ENCODE results near the gene TMPO.
"Not testable (repeated sequence)": the region's sequence is repeated elsewhere in the genome, so short reads cannot be mapped to it uniquely, and the experiment has no call there.

The TMPO gene

DNA sequence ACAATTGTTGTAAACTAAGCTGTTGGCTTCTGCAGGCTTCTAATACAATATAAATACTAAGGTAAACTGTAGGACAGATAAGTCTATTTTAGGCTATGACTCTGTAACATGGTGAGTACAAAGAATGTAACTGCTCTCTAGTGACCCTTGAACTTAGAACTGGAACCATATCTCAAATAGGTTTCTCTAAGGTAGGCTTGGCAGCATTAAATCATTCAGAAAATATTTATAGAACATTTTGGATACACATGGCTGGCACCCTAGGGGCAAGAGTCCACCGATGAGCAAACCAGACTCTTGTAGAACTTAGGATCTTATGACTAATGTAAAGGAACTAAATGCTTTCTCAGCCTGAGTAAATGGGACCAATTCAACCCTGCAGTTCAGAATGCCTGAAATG lies 58.7 kb downstream of the TMPO start:
- no peaks in the 10 kb centered on the region for H3K36me3 ChIP-seq (ENCODE audit: low read depth)
- H3K9me3 ChIP-seq (ENCODE audit: severe bottlenecking) = no peaks in the 10 kb centered on the region
- TF ChIP-seq, protein P1, sequence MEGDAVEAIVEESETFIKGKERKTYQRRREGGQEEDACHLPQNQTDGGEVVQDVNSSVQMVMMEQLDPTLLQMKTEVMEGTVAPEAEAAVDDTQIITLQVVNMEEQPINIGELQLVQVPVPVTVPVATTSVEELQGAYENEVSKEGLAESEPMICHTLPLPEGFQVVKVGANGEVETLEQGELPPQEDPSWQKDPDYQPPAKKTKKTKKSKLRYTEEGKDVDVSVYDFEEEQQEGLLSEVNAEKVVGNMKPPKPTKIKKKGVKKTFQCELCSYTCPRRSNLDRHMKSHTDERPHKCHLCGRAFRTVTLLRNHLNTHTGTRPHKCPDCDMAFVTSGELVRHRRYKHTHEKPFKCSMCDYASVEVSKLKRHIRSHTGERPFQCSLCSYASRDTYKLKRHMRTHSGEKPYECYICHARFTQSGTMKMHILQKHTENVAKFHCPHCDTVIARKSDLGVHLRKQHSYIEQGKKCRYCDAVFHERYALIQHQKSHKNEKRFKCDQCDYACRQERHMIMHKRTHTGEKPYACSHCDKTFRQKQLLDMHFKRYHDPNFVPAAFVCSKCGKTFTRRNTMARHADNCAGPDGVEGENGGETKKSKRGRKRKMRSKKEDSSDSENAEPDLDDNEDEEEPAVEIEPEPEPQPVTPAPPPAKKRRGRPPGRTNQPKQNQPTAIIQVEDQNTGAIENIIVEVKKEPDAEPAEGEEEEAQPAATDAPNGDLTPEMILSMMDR (IDR thresholded peaks at IDR 0.05; ENCODE audit: poor library complexity, severe bottlenecking) = no peak
- H3K4me1 ChIP-seq (ENCODE audit: insufficient read depth, poor library complexity, severe bottlenecking) = no peaks in the 10 kb centered on the region
- H3K27ac ChIP-seq (ENCODE audit: poor library complexity, severe bottlenecking) = no peak overlapping the region
- no peak overlapping the region for H3K4me3 ChIP-seq (ENCODE audit: severe bottlenecking)
- H3K27me3 ChIP-seq (ENCODE audit: insufficient read depth, poor library complexity, severe bottlenecking) = no peaks in the 10 kb centered on the region
- ATAC-seq (ENCODE audit: low read depth) (peak; percentile 59), DNase-seq (ENCODE audit: low spot score) (no peak)

DNA sequence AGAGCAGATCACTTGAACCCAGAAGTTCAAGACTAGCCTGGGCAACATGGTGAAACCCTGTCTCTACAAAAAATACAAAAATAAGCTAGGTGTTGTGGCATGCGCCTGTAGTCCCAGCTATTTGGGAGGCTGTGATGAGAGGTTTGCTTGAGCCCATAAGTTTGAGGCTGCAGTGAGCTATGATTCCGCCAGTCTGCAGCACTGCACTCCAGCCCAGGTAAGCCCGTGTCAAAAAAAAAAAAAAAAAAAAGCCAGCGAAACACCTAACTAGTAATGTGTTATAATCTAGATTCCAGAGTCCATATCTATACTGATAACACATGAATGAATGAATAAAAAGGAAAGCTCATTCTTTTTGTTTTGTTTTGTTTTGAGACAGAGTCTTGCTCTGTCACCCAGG lies 59.6 kb downstream of the TMPO start:
- Histone ChIP-seq H3K36me3 (ENCODE audit: low read depth) (no peaks in the 10 kb centered on the region), H3K9me3 (ENCODE audit: severe bottlenecking) (no peaks in the 10 kb centered on the region), H3K27ac (ENCODE audit: poor library complexity, severe bottlenecking) (no peak overlapping the region), H3K27me3 (ENCODE audit: insufficient read depth, poor library complexity, severe bottlenecking) (no peaks in the 10 kb centered on the region), H3K4me1 (ENCODE audit: insufficient read depth, poor library complexity, severe bottlenecking) (no peaks in the 10 kb centered on the region), H3K4me3 (ENCODE audit: severe bottlenecking) (no peak overlapping the region)
- TF ChIP-seq, protein P1 (IDR thresholded peaks at IDR 0.05; ENCODE audit: poor library complexity, severe bottlenecking) = no peak
- ATAC-seq (ENCODE audit: low read depth) (no peak), DNase-seq (ENCODE audit: low spot score) (no peak)

DNA sequence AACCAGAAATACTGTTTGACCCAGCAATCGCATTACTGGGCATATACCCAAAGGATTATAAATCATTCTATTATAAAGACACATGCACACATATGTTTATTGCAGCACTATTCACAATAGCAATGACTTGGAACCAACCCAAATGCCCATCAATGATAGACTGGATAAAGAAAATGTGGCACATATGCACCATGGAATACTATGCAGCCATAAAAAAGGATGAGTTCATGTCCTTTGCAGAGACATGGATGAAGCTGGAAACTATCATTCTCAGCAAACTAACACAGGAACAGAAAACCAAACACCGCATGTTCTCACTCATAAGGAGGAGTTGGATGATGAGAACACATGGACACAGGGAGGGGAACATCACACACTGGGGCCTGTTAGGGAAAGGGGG lies 61.4 kb downstream of the TMPO start:
- H3K27me3 ChIP-seq (ENCODE audit: insufficient read depth, poor library complexity, severe bottlenecking); ATAC-seq (ENCODE audit: low read depth); H3K36me3 ChIP-seq (ENCODE audit: low read depth); H3K27ac ChIP-seq (ENCODE audit: poor library complexity, severe bottlenecking); H3K9me3 ChIP-seq (ENCODE audit: severe bottlenecking); DNase-seq (ENCODE audit: low spot score); H3K4me1 ChIP-seq (ENCODE audit: insufficient read depth, poor library complexity, severe bottlenecking); H3K4me3 ChIP-seq (ENCODE audit: severe bottlenecking): not testable (repeated sequence)

DNA sequence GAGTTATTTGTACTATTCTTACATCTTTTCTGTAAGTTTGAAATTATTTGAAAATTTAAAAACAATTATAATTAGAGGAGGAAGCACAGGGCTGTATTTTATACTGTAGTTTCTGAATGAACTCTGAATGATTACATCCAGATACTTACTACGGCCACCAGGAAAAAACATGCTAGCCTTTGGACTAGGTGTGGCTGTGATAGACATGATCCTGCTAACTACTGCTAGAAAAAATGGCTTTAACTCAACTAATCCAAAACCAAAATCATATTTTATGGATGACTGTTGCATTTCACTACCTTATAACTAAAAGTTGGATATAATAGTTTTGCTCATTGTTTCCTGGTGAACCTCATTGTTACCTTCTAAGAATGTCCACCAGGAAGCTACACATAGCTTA lies 63.0 kb downstream of the TMPO start:
- ATAC-seq (ENCODE audit: low read depth) = no peak
- no peak overlapping the region for H3K27ac ChIP-seq (ENCODE audit: poor library complexity, severe bottlenecking)
- H3K36me3 ChIP-seq (ENCODE audit: low read depth) = no peaks in the 10 kb centered on the region
- H3K9me3 ChIP-seq (ENCODE audit: severe bottlenecking) = no peaks in the 10 kb centered on the region
- TF ChIP-seq, protein P1 (IDR thresholded peaks at IDR 0.05; ENCODE audit: poor library complexity, severe bottlenecking) = no peak
- no peaks in the 10 kb centered on the region for H3K27me3 ChIP-seq (ENCODE audit: insufficient read depth, poor library complexity, severe bottlenecking)
- DNase-seq (ENCODE audit: low spot score) = no peak
- H3K4me3 ChIP-seq (ENCODE audit: severe bottlenecking) = no peak overlapping the region
- no peaks in the 10 kb centered on the region for H3K4me1 ChIP-seq (ENCODE audit: insufficient read depth, poor library complexity, severe bottlenecking)

DNA sequence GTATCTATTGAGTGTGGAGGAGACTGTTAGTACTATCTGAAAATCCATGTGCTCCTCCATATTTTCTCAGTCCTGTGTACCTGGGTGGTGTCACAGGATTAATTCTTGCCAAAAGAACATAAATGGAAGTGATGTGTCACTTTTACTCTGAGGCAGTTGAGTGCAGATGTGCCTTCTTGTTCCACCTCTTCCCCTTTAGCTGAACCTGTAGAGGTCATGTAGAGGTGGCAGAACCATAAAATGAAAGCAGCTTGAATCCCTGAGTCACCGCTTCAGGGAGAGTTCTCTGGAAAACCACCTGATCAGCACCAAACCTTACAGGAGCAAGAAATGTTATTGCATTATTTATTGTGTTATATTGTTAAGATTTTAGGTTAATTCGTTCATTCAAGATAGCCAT lies 63.4 kb downstream of the TMPO start:
- TF ChIP-seq, protein P1 (IDR thresholded peaks at IDR 0.05; ENCODE audit: poor library complexity, severe bottlenecking) = no peak
- Histone ChIP-seq H3K36me3 (ENCODE audit: low read depth) (no peaks in the 10 kb centered on the region), H3K4me1 (ENCODE audit: insufficient read depth, poor library complexity, severe bottlenecking) (no peaks in the 10 kb centered on the region), H3K4me3 (ENCODE audit: severe bottlenecking) (no peak overlapping the region), H3K9me3 (ENCODE audit: severe bottlenecking) (no peaks in the 10 kb centered on the region), H3K27ac (ENCODE audit: poor library complexity, severe bottlenecking) (no peak overlapping the region), H3K27me3 (ENCODE audit: insufficient read depth, poor library complexity, severe bottlenecking) (no peaks in the 10 kb centered on the region)
- DNase-seq (ENCODE audit: low spot score) (no peak), ATAC-seq (ENCODE audit: low read depth) (peak; percentile 23; the same call in 1 of the 3 replicates)

Measured in RWPE2 (cell line).